WTC11 (cell line): ENCODE measurements around the gene SLC25A19. TPM values are rescaled to one million over a fixed set of nuclear protein-coding genes. Genes with fewer than 3 reads are reported as not detected.

Source experiments
- ATAC-seq: fragments of 200-7000 bp; cut with Tn5 transposase; 2 replicates; pipeline ENCODE4 v1.10.0; 2021; ENCODE audit warnings: mild to moderate bottlenecking, moderate library complexity
- CTCF ChIA-PET: fragments of 300-600 bp; sonication (Branson Sonifier 250); formaldehyde crosslinking; loops from one replicate; lab custom pipeline; 2021; ENCODE audit warnings: antibody characterized with exemption; lab: Charles Lee
- POLR2A ChIA-PET: fragments of 350-600 bp; sonication (Branson Sonifier 250); formaldehyde crosslinking; loops from one replicate; lab custom pipeline; 2021; ENCODE audit warnings: antibody characterized with exemption; lab: Charles Lee
- DNase-seq: peaks from one replicate; pipeline ENCODE4 v3.0.0; 2021; ENCODE audit warnings: low spot score
- H3K27ac Mint-ChIP-seq: 2 replicates; pipeline ENCODE4 v1.8.0; 2021; ENCODE audit warnings: mixed read lengths
- H3K27me3 Mint-ChIP-seq: 2 replicates; pipeline ENCODE4 v1.8.0; 2021; ENCODE audit warnings: low read depth, mild to moderate bottlenecking, moderate library complexity, mixed read lengths
- H3K36me3 Mint-ChIP-seq: 2 replicates; pipeline ENCODE4 v1.8.0; 2021; ENCODE audit warnings: mixed read lengths
- H3K4me1 Mint-ChIP-seq: 2 replicates; pipeline ENCODE4 v1.8.0; 2022; ENCODE audit warnings: mixed read lengths
- H3K4me3 Mint-ChIP-seq: 2 replicates; pipeline ENCODE4 v1.8.0; 2021; ENCODE audit warnings: mild to moderate bottlenecking, moderate library complexity, mixed read lengths
- H3K9me3 Mint-ChIP-seq: 2 replicates; pipeline ENCODE4 v1.8.0; 2021; ENCODE audit warnings: mixed read lengths
- ARID4B ChIP-seq: sonication (generic); formaldehyde crosslinking; IDR thresholded peaks from 2 replicates; pipeline ENCODE4 v1.8.0; 2023; ENCODE audit warnings: missing genetic modification reagents, mild to moderate bottlenecking, borderline replicate concordance
- ERG ChIP-seq: fragments of 250-450 bp; sonication (Bioruptor Pico); IDR thresholded peaks from 2 replicates; pipeline ENCODE4 v1.8.0; 2021; ENCODE audit warnings: mild to moderate bottlenecking
- IRF2 ChIP-seq: sonication (generic); formaldehyde crosslinking; IDR thresholded peaks from 2 replicates; pipeline ENCODE4 v1.8.0; 2022; ENCODE audit warnings: low read depth, missing genetic modification reagents, borderline replicate concordance
- JUN ChIP-seq: sonication (generic); formaldehyde crosslinking; IDR thresholded peaks from 2 replicates; pipeline ENCODE4 v1.8.0; 2023; ENCODE audit warnings: mild to moderate bottlenecking, missing genetic modification reagents
- MAX ChIP-seq: sonication (generic); formaldehyde crosslinking; IDR thresholded peaks from 2 replicates; pipeline ENCODE4 v1.8.0; 2022; ENCODE audit warnings: mild to moderate bottlenecking, missing genetic modification reagents
- MLX ChIP-seq: sonication (generic); formaldehyde crosslinking; IDR thresholded peaks from 2 replicates; pipeline ENCODE4 v1.8.1; 2023; ENCODE audit warnings: mild to moderate bottlenecking, missing genetic modification reagents, moderate library complexity
- MXD4 ChIP-seq: fragments of 250-450 bp; sonication (Bioruptor Pico); IDR thresholded peaks from 2 replicates; pipeline ENCODE4 v1.8.0; 2021; ENCODE audit warnings: mild to moderate bottlenecking, moderate library complexity, borderline replicate concordance
- NR2C2 ChIP-seq: sonication (generic); formaldehyde crosslinking; IDR thresholded peaks from 2 replicates; pipeline ENCODE4 v1.8.0; 2022; ENCODE audit warnings: mild to moderate bottlenecking, missing genetic modification reagents
- PRRX2 ChIP-seq: fragments of 250-450 bp; sonication (Bioruptor Pico); IDR thresholded peaks from 2 replicates; pipeline ENCODE4 v1.8.0; 2021; ENCODE audit warnings: mild to moderate bottlenecking
- RELA ChIP-seq: sonication (generic); formaldehyde crosslinking; IDR thresholded peaks from 2 replicates; pipeline ENCODE4 v1.8.1; 2022; ENCODE audit warnings: missing genetic modification reagents, mild to moderate bottlenecking, borderline replicate concordance
- SOX15 ChIP-seq: fragments of 250-450 bp; sonication (Bioruptor Pico); IDR thresholded peaks from 2 replicates; pipeline ENCODE4 v1.9.0; 2021; ENCODE audit warnings: mild to moderate bottlenecking
- TEAD1 ChIP-seq: sonication (generic); formaldehyde crosslinking; IDR thresholded peaks from 2 replicates; pipeline ENCODE4 v1.8.0; 2022; ENCODE audit warnings: mild to moderate bottlenecking, missing genetic modification reagents
- ZBTB21 ChIP-seq: sonication (generic); formaldehyde crosslinking; IDR thresholded peaks from 2 replicates; pipeline ENCODE4 v1.8.1; 2023; ENCODE audit warnings: mild to moderate bottlenecking, missing genetic modification reagents, borderline replicate concordance
- total RNA-seq: library from RNA; stranded (reverse); gene quantifications from 3 replicates; pipeline ENCODE4 v1.2.3, GENCODE V29; 2021
- TF ChIP-seq, protein P1 (sequence below): sonication (generic); formaldehyde crosslinking; IDR thresholded peaks from 2 replicates; pipeline ENCODE4 v1.8.0; 2022; ENCODE audit warnings: mild to moderate bottlenecking, missing genetic modification reagents
- TF ChIP-seq, protein P2 (sequence below): sonication (generic); formaldehyde crosslinking; IDR thresholded peaks from 2 replicates; pipeline ENCODE4 v1.8.0; 2022; ENCODE audit warnings: mild to moderate bottlenecking, missing genetic modification reagents

The SLC25A19 gene
- total RNA-seq, 1 experiment from 2014 or later: 27.7 TPM

DNA sequence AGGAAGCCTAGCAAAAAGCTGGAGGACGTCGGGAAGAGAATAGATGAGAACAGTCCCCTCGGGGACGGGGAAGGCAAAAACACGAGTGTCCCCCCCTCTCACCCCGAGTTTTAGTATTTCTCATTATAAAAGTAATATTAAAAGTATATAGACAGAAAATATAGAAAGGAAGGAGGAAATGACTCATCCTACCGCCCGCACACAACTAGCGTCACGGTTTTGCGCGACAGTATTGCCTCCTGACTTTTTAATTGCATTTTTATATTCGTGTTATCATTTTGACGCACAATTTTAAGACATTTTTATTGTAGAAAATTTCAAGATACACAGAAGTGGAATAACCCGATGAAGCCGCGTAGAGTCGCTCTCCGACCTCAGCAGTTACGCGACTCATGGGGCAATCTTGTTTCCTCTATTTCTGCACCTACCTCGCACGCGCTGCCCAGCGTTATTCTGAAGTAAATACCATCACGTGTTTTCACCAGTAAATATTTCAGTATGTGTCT, 652 bp upstream of the SLC25A19 start (continued):
- TF ChIP-seq, protein P1, sequence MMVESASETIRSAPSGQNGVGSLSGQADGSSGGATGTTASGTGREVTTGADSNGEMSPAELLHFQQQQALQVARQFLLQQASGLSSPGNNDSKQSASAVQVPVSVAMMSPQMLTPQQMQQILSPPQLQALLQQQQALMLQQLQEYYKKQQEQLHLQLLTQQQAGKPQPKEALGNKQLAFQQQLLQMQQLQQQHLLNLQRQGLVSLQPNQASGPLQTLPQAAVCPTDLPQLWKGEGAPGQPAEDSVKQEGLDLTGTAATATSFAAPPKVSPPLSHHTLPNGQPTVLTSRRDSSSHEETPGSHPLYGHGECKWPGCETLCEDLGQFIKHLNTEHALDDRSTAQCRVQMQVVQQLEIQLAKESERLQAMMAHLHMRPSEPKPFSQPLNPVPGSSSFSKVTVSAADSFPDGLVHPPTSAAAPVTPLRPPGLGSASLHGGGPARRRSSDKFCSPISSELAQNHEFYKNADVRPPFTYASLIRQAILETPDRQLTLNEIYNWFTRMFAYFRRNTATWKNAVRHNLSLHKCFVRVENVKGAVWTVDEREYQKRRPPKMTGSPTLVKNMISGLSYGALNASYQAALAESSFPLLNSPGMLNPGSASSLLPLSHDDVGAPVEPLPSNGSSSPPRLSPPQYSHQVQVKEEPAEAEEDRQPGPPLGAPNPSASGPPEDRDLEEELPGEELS (CRISPR knock-in tag): no peak
- TF ChIP-seq IRF2 (CRISPR knock-in tag): no peak

- Mint-ChIP-seq H3K36me3 (peaks cover 11% of the 10 kb centered on the region), H3K27me3 (no peaks in the 10 kb centered on the region; the same call in 1 of the 2 replicates), H3K4me3 (peak overlapping the region; percentile 94), H3K9me3 (no peaks in the 10 kb centered on the region), H3K27ac (peak overlapping the region; percentile 99; the same call in 1 of the 2 replicates), H3K4me1 (peaks cover 8% of the 10 kb centered on the region)
- CTCF ChIA-PET: interaction anchor here (0.6 to 3.7 kb wide), 56 partner anchors 10 to 541 kb away, joined by 3 to 106 read pairs (median 5); partner anchors contain the start of genes GALK1, GGA3, GRB2 and LLGL2
- TF ChIP-seq TEAD1 (CRISPR knock-in tag): 0 out of 2 replicates have a peak, but pooled peaks have one; percentile 21
- no peak for TF ChIP-seq RELA
- no peak for TF ChIP-seq SOX15 (CRISPR knock-in tag)
- TF ChIP-seq JUN: no peak
- TF ChIP-seq MXD4: no peak
- 0 out of 2 replicates have a peak, but pooled peaks have one; percentile 7 for TF ChIP-seq MAX
- no peak for TF ChIP-seq MLX
- TF ChIP-seq, protein P2, sequence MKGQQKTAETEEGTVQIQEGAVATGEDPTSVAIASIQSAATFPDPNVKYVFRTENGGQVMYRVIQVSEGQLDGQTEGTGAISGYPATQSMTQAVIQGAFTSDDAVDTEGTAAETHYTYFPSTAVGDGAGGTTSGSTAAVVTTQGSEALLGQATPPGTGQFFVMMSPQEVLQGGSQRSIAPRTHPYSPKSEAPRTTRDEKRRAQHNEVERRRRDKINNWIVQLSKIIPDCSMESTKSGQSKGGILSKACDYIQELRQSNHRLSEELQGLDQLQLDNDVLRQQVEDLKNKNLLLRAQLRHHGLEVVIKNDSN: 0 out of 2 replicates have a peak, but pooled peaks have one; percentile 55
- no peak for TF ChIP-seq ZBTB21
- TF ChIP-seq PRRX2 (CRISPR knock-in tag): no peak
- no peak for TF ChIP-seq ERG (CRISPR knock-in tag)
- TF ChIP-seq ARID4B (CRISPR knock-in tag): no peak; the same call in 1 of the 2 replicates
- TF ChIP-seq NR2C2 (CRISPR knock-in tag): no peak
- DNase-seq (peak; percentile 53), ATAC-seq (peak; percentile 12)
- POLR2A ChIA-PET: interaction anchor here (0.6 to 1.8 kb wide), 19 partner anchors 9 to 476 kb away, joined by 3 to 24 read pairs (median 4); partner anchors contain the start of genes GALK1, GGA3, GRB2 and MIF4GD
Measured at GRCh38 chr17:75288770-75289114, 491 bp downstream of the SLC25A19 start.
